Adrenal gland (tissue), 5 donors: Measurements from ENCODE around the gene PNLDC1.

Experiments
- POLR2A ChIP-seq, 2 donors: fragments of 450-650 bp; IDR thresholded peaks; one replicate each; pipeline ENCODE4 v1.6.1; 2017; ENCODE audit warnings: antibody characterized with exemption in 2 of 2, mild to moderate bottlenecking in 2 of 2, moderate library complexity in 1 of 2
- TF ChIP-seq, protein P1 (sequence below), 6 experiments: fragments of 450-650 bp in 4 of 6; fragments of 200-600 bp in 2 of 6; sonication (generic) in 1 of 6; IDR thresholded peaks; 1 replicate in 5 of 6; 2 replicates in 1 of 6; pipeline versions ENCODE4 v1.5.1 to v1.8.0; 2016 to 2021; ENCODE audit warnings: antibody characterized with exemption in 6 of 6, mild to moderate bottlenecking in 2 of 6, moderate library complexity in 1 of 6
- donor health status: DM: no; HTN: no; CAD: no.

DNA sequence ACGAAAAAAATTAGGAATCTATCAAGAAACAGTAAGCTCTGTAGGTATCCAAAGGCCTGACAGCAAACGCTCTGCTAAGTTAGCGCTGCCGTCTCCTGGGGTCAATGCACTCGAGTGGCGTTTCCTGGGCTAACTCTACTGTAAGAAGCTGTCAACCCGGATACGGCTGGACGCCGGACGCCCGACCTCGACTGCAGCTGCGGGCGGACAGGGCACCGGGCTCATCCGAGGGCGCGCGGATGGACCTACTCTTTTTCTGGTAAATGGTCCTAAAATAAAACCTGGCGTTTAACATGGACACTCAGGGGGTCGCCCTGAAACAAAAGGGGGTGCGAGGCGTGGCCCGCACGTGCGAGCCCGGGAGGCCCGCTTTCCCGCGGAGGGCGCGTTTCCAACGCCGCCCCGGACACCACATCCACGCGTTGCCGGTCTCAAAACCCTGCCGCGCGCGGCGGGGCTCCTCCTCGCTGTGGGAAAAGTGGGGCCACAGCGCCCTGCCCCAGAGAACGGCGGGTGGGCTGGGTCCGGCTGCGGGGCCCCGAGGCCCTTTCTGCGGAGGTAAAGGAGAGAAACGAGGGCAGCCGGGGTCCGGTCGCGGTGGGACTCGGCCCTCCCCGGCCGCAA lies 11.2 kb upstream of the PNLDC1 start:
- TF ChIP-seq, protein P1, sequence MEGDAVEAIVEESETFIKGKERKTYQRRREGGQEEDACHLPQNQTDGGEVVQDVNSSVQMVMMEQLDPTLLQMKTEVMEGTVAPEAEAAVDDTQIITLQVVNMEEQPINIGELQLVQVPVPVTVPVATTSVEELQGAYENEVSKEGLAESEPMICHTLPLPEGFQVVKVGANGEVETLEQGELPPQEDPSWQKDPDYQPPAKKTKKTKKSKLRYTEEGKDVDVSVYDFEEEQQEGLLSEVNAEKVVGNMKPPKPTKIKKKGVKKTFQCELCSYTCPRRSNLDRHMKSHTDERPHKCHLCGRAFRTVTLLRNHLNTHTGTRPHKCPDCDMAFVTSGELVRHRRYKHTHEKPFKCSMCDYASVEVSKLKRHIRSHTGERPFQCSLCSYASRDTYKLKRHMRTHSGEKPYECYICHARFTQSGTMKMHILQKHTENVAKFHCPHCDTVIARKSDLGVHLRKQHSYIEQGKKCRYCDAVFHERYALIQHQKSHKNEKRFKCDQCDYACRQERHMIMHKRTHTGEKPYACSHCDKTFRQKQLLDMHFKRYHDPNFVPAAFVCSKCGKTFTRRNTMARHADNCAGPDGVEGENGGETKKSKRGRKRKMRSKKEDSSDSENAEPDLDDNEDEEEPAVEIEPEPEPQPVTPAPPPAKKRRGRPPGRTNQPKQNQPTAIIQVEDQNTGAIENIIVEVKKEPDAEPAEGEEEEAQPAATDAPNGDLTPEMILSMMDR (IDR thresholded peaks at IDR 0.05) = no peak
- TF ChIP-seq POLR2A (IDR thresholded peaks at IDR 0.05) = peak in 1 of 2 donors; percentile 55
